H4 (cell line): ENCODE measurements around the gene L3MBTL3. TPM values are rescaled to one million over a fixed set of nuclear protein-coding genes. Genes with fewer than 3 reads are reported as not detected.

Experiments
- DNase-seq: peaks from one replicate; pipeline ENCODE4 v3.0.0-alpha.2; 2015; ENCODE audit warnings: low spot score
- total RNA-seq: library from RNA; depleted of rRNA; stranded (reverse); fragments of >200 nt; shearing (Covaris generic); gene quantifications from 2 replicates; pipeline ENCODE4 v1.2.3, GENCODE V29; 2014; rRNA removed

L3MBTL3 gene
- total RNA-seq, 1 experiment from 2014 or later = 5.9 TPM

- DNase-seq = no peak
Observed at GRCh38 chr6:130183271-130184222, 165.2 kb downstream of the L3MBTL3 start.

GRCh38 chr6:130185658-130186057 lies 167.3 kb downstream of the L3MBTL3 start:
- DNase-seq = no peak

GRCh38 chr6:130187335-130188206 lies 169.2 kb downstream of the L3MBTL3 start:
- DNase-seq = no peak

GRCh38 chr6:130188207-130188899 lies 170.0 kb downstream of the L3MBTL3 start:
- no peak for DNase-seq

GRCh38 chr6:130189531-130190397 lies 171.4 kb downstream of the L3MBTL3 start:
- DNase-seq = no peak

Other genes starting within 250 kb of the L3MBTL3 start
- not detected in 2 replicates for gene TMEM244, start 157.3 kb upstream of the L3MBTL3 start, total RNA-seq
- gene SAMD3, start 204.4 kb downstream of the L3MBTL3 start, total RNA-seq = not detected in 2 replicates